DOHH2 (cell line): ENCODE data around the gene WSCD2.

Experiments used
- H3F3A ChIP-seq: fragments of 200-600 bp; sonication (generic), shearing (Covaris generic); 2 replicates; pipeline ENCODE4 v1.6.0; 2016; ENCODE audit warnings: antibody characterized with exemption, mild to moderate bottlenecking; ENCODE audit not compliant: control insufficient read depth, insufficient read depth
- H3K27ac ChIP-seq: fragments of 200-600 bp; sonication (generic); 2 replicates; pipeline ENCODE4 v1.5.1; 2014; ENCODE audit warnings: low read depth, mild to moderate bottlenecking, low read length, moderate library complexity
- H3K27me3 ChIP-seq: fragments of 200-600 bp; sonication (generic); 2 replicates; pipeline ENCODE4 v1.6.1; 2014; ENCODE audit warnings: mild to moderate bottlenecking, low read length, mixed read lengths; ENCODE audit not compliant: control insufficient read depth
- H3K36me3 ChIP-seq: fragments of 200-600 bp; sonication (generic); 2 replicates; pipeline ENCODE4 v1.6.1; 2014; ENCODE audit warnings: mild to moderate bottlenecking, low read length, moderate library complexity, mixed read lengths; ENCODE audit not compliant: control insufficient read depth
- H3K4me1 ChIP-seq: fragments of 200-600 bp; sonication (generic); 2 replicates; pipeline ENCODE4 v1.6.1; 2014; ENCODE audit warnings: mild to moderate bottlenecking, low read length, mixed read lengths; ENCODE audit not compliant: control insufficient read depth
- H3K4me2 ChIP-seq: fragments of 200-600 bp; sonication (generic); 2 replicates; pipeline ENCODE4 v1.6.0; 2014; ENCODE audit warnings: mild to moderate bottlenecking, low read length, moderate library complexity
- H3K4me3 ChIP-seq: fragments of 200-600 bp; sonication (generic); 2 replicates; pipeline ENCODE4 v1.5.1; 2014; ENCODE audit warnings: mild to moderate bottlenecking, low read length, mixed read lengths
- H3K79me2 ChIP-seq: fragments of 200-600 bp; sonication (generic); 2 replicates; pipeline ENCODE4 v1.6.1; 2014; ENCODE audit warnings: mild to moderate bottlenecking, low read length, mixed read lengths; ENCODE audit not compliant: control insufficient read depth
- H3K9me2 ChIP-seq: fragments of 200-600 bp; sonication (generic); replicated peaks from 2 replicates; pipeline ENCODE4 v1.6.1; 2014; ENCODE audit warnings: mild to moderate bottlenecking, low read length, mixed read lengths; ENCODE audit not compliant: control insufficient read depth
- H3K9me3 ChIP-seq: fragments of 200-600 bp; sonication (generic); 2 replicates; pipeline ENCODE4 v1.6.1; 2014; ENCODE audit warnings: antibody characterized with exemption, low read length, mixed read lengths; ENCODE audit not compliant: control insufficient read depth, insufficient read depth
- H4K20me1 ChIP-seq: fragments of 200-600 bp; sonication (generic); 2 replicates; pipeline ENCODE4 v1.6.0; 2014; ENCODE audit warnings: low read depth, mild to moderate bottlenecking, antibody characterized with exemption, low read length, moderate library complexity; ENCODE audit not compliant: control insufficient read depth, insufficient read depth
- EZH2phosphoT487 ChIP-seq: fragments of 200-600 bp; sonication (generic); IDR thresholded peaks from 2 replicates; pipeline ENCODE4 v1.6.1; 2017; ENCODE audit warnings: borderline replicate concordance, mild to moderate bottlenecking, antibody characterized with exemption, low read length, moderate library complexity, mixed read lengths
- TF ChIP-seq, protein P1 (sequence below): fragments of 200-600 bp; sonication (generic); IDR thresholded peaks from one replicate; pipeline ENCODE4 v1.5.1; 2014; ENCODE audit warnings: antibody characterized with exemption, mild to moderate bottlenecking, low read depth, low read length; ENCODE audit not compliant: poor library complexity, severe bottlenecking

Gene WSCD2

DNA sequence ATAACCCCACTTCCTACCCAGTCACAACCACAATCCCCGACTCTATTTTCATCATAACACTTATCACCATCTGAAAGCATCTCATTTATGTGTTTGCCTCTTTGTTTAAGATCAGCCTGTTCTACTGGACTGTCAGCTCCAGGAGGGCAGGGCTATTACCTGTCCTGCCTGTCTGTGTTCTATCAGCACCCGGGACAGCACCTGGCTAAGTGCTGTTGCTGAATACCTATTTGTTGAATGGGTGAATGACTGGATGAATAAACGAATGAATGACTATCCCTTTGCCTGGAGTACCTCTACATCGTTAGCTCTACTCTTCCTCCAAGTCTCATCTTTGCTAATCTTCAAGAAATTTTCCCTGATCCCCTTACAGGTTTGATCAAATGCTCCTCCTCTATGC, 69.0 kb downstream of the WSCD2 start:
- no peaks in the 10 kb centered on the region; the same call in 1 of the 2 replicates for H4K20me1 ChIP-seq
- H3K79me2 ChIP-seq = no peaks in the 10 kb centered on the region
- 0 out of 2 replicates have a peak, but pooled peaks cover 2% of the 10 kb centered on the region for H3K27me3 ChIP-seq
- H3K4me3 ChIP-seq = no peak overlapping the region
- TF ChIP-seq EZH2phosphoT487 = no peak
- TF ChIP-seq, protein P1, sequence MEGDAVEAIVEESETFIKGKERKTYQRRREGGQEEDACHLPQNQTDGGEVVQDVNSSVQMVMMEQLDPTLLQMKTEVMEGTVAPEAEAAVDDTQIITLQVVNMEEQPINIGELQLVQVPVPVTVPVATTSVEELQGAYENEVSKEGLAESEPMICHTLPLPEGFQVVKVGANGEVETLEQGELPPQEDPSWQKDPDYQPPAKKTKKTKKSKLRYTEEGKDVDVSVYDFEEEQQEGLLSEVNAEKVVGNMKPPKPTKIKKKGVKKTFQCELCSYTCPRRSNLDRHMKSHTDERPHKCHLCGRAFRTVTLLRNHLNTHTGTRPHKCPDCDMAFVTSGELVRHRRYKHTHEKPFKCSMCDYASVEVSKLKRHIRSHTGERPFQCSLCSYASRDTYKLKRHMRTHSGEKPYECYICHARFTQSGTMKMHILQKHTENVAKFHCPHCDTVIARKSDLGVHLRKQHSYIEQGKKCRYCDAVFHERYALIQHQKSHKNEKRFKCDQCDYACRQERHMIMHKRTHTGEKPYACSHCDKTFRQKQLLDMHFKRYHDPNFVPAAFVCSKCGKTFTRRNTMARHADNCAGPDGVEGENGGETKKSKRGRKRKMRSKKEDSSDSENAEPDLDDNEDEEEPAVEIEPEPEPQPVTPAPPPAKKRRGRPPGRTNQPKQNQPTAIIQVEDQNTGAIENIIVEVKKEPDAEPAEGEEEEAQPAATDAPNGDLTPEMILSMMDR = no peak
- no peak overlapping the region for H3K27ac ChIP-seq
- H3K36me3 ChIP-seq = no peaks in the 10 kb centered on the region
- no peaks in the 10 kb centered on the region for H3F3A ChIP-seq
- H3K9me2 ChIP-seq = no peaks in the 10 kb centered on the region
- no peak overlapping the region for H3K4me2 ChIP-seq
- H3K9me3 ChIP-seq = no peaks in the 10 kb centered on the region
- 0 out of 2 replicates have a peak, but pooled peaks cover 3% of the 10 kb centered on the region for H3K4me1 ChIP-seq

DNA sequence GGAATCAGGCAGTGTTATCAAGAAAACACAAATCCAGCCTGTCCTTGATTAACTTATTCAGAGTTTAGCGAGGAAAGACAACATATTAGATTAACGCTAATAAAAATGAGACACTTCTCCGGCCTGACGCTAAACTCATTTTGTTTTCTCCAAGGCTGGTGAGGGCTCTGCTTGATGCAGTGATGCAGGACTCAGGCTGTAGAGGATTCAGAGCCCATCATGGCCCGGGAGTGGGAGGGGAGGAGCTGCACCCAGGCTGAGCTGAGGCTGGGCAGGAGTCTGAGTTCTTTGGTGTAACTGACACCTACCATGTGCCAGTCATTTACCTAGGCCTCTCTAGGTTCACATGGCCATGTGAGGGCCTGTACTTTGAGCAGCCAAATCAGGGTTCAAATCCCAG, 70.0 kb downstream of the WSCD2 start:
- Histone ChIP-seq H3K9me3 (no peaks in the 10 kb centered on the region), H3F3A (no peaks in the 10 kb centered on the region), H3K27me3 (0 out of 2 replicates have a peak, but pooled peaks cover 2% of the 10 kb centered on the region), H3K79me2 (no peaks in the 10 kb centered on the region), H3K4me1 (0 out of 2 replicates have a peak, but pooled peaks cover 1% of the 10 kb centered on the region), H3K4me3 (no peak overlapping the region), H4K20me1 (no peaks in the 10 kb centered on the region; the same call in 1 of the 2 replicates), H3K36me3 (no peaks in the 10 kb centered on the region), H3K4me2 (no peak overlapping the region), H3K27ac (no peak overlapping the region), H3K9me2 (no peaks in the 10 kb centered on the region)
- TF ChIP-seq, protein P1 = no peak
- no peak for TF ChIP-seq EZH2phosphoT487

DNA sequence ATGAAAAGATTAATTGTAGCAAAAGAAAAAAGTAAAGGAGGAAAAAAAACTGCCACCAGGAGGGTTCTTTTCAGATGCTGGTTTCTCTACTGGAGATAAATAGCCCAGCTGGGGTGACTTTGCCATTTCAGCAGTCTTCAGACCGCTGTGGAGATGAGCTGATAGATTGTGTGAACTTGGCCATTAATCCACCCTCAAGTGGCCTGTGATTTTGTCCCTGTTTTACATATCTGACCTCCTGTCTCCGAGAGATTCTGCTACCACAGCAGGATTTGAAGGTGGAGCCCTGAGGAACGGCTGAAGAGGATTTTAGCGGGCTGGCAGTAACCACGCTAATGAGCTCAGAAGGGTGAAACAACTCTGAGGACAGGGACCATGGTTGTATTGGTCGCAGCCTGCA, 72.7 kb downstream of the WSCD2 start:
- Histone ChIP-seq H3K27ac (no peak overlapping the region), H3K27me3 (0 out of 2 replicates have a peak, but pooled peaks cover 2% of the 10 kb centered on the region), H3K9me2 (no peaks in the 10 kb centered on the region), H3K36me3 (no peaks in the 10 kb centered on the region), H3K4me3 (no peak overlapping the region), H3K4me2 (no peak overlapping the region), H3K4me1 (no peaks in the 10 kb centered on the region), H4K20me1 (no peaks in the 10 kb centered on the region), H3F3A (no peaks in the 10 kb centered on the region), H3K9me3 (no peaks in the 10 kb centered on the region), H3K79me2 (no peaks in the 10 kb centered on the region)
- TF ChIP-seq EZH2phosphoT487 = no peak
- TF ChIP-seq, protein P1 = no peak
